ENCODE results near the gene PPP1R36. TPM values are rescaled to one million over a fixed set of nuclear protein-coding genes. Genes with fewer than 3 reads are reported as not detected.

PPP1R36 gene
- not detected for polyA plus RNA-seq (2012; ENCODE audit: insufficient read depth, insufficient read length)

- H3K4me3 ChIP-seq (ENCODE audit: low read length), result no peak within 1 kb of the TSS
- DNase-seq (ENCODE audit: low read depth, low spot score), result no peak
Observed at GRCh38 chr14:64549791-64550620, at the start of gene PPP1R36. Gene PPP1R36 (plus strand): TSS chr14:64549961. CDS start chr14:64549998, 37 bp downstream.

- no peak for DNase-seq (ENCODE audit: low read depth, low spot score)
- H3K4me3 ChIP-seq (ENCODE audit: low read length), result no peak overlapping the region
Observed at GRCh38 chr14:64500088-64500487, 49.7 kb upstream of the PPP1R36 start.

GRCh38 chr14:64501411-64502171 lies 48.2 kb upstream of the PPP1R36 start:
- DNase-seq (ENCODE audit: low read depth, low spot score), result peak; percentile 73
- H3K4me3 ChIP-seq (ENCODE audit: low read length), result peak overlapping the region; percentile 88

DNA sequence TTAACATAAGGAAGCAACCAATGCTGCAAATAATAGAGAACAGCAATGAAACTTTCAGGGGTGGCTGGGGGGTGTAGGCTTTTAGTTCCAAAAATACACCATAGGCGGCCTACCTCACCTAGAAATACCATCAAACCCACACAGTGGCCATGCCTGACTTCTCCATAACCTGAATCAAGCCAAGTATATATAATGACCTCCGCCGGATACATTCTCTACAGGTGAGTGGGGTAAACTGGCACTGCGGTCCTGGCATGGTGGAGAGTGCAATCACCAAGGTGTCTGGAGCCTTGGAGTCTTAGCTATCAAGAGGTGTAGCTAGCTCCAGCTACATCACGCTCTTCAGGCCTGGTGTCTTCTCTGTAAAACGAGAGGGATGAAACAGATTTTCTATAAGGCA lies 47.3 kb upstream of the PPP1R36 start:
- H3K4me3 ChIP-seq (ENCODE audit: low read length), result peak overlapping the region; percentile 88
- DNase-seq (ENCODE audit: low read depth, low spot score), result no peak

DNA sequence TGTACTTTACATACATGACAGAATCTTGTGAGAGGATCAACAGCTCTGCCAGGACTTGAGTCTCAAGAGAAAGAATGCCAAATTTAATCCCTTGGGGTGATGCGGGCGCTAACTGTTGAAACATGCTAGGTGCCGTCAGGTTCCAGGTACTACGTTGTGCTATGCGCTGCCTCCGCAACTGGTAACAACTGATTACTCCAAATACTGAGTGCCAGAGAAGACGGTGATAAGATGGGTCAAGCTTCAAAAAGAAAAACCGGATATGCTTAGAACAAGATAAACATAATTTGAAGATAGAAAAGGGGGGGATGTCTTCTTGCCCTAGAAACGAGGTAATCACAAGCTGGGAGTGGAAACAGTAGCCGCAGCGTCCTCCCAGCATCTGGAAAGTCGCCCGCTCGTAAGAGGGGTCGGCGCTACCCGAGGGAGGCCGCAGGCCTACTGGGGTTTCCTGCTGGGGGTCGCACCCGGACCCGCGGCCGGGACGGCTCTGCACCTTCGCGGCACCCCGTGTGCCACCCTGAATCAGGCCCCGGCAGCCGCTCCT lies 46.8 kb upstream of the PPP1R36 start:
- DNase-seq (ENCODE audit: low read depth, low spot score), result peak; percentile 37

DNA sequence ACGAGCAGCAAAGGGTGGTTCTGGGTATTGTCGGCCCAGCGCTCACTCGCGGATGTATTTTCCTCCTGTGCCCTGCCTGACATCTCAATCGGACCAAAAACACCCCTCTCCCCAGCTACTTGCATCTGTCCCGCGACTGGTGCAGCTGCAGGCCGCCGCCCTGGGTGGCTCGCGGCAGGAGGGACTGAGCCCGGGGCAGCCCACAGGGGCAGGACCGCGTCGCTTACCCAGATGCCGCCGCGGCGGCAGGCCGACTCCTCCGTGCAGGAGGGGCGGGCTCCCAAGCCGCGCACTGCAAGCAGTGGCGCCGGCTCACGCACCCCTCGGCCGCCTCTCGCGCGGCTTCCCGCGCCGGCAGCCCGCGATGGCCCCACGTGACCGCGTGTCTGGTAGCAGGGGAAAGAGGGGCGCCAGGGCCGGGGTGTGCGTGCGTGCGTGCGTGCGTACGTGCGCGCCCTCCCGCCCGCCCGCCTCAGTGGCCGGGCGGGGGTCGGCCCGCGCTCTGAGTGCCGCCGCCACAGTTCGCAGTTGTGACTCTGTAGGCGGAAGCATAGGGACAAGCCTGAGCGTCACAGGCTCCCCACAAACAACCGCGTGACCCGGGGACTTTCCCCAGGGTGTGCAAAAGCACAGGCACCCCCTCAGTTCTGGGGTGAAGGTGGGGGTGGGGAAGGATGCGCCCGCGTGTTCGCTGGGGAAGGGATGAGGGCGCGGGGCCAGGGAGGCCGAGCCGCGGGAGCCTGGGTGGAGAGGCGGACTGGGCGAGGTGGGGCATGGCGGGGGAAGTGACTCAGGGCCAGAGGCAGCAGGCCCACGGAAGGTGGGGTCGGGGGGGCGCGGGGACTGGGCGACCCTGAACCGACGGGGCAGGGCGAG lies 46.1 kb upstream of the PPP1R36 start, which contains the start of gene ZBTB25:
Gene ZBTB25, minus strand, starts transcription at position 405 of the 876 bp plus-strand sequence. CDS start 13,305 bp downstream, outside the sequence.
- peak; percentile 94 for DNase-seq (ENCODE audit: low read depth, low spot score)
- H3K4me3 ChIP-seq (ENCODE audit: low read length), result peak within 1 kb of the TSS; percentile 89

More for the DNA sequence above, 46.8 kb upstream of the PPP1R36 start:
- peak overlapping the region; percentile 88 for H3K4me3 ChIP-seq (ENCODE audit: low read length)

- H3K4me3 ChIP-seq (ENCODE audit: low read length), result peak within 1 kb of the TSS; percentile 89
- DNase-seq (ENCODE audit: low read depth, low spot score), result peak; percentile 69
Observed at GRCh38 chr14:64504310-64504896, 45.4 kb upstream of the PPP1R36 start, which contains the start of gene ZBTB1. Gene ZBTB1 (plus strand): TSS chr14:64504770. CDS start chr14:64521505, 16,735 bp downstream.

- DNase-seq (ENCODE audit: low read depth, low spot score), result peak; percentile 85
- peak overlapping the region; percentile 89 for H3K4me3 ChIP-seq (ENCODE audit: low read length)
Observed at GRCh38 chr14:64504897-64505794, 44.6 kb upstream of the PPP1R36 start.

DNA sequence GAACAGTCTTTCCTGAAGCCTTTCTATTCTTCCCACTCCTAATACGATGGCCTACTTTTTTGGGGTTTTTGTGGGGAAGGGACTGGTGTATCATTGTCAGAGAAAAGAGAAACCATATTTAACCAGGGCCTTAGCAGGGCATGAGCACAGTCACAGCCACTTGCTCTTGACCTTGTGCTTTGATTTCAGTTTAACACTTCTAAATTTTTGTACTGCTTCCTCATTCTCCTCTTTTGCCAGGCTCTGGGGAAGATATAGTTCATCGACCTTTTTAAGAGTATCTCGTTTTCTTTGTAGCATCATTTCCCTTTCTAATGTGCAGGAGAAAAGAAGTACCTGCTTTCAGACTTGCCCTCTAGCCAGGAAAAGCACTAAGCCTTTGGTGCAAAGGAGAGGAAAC lies 43.0 kb upstream of the PPP1R36 start:
- no peak for DNase-seq (ENCODE audit: low read depth, low spot score)
- peak overlapping the region; percentile 17; the same call in 1 of the 2 replicates for H3K4me3 ChIP-seq (ENCODE audit: low read length)

GRCh38 chr14:64507376-64508156 lies 42.2 kb upstream of the PPP1R36 start:
- no peak overlapping the region for H3K4me3 ChIP-seq (ENCODE audit: low read length)
- no peak for DNase-seq (ENCODE audit: low read depth, low spot score)

GRCh38 chr14:64508215-64508776 lies 41.5 kb upstream of the PPP1R36 start:
- DNase-seq (ENCODE audit: low read depth, low spot score), result no peak
- H3K4me3 ChIP-seq (ENCODE audit: low read length), result no peak overlapping the region

- DNase-seq (ENCODE audit: low read depth, low spot score), result no peak
- no peak overlapping the region for H3K4me3 ChIP-seq (ENCODE audit: low read length)
Observed at GRCh38 chr14:64509036-64509435, 40.7 kb upstream of the PPP1R36 start.

DNA sequence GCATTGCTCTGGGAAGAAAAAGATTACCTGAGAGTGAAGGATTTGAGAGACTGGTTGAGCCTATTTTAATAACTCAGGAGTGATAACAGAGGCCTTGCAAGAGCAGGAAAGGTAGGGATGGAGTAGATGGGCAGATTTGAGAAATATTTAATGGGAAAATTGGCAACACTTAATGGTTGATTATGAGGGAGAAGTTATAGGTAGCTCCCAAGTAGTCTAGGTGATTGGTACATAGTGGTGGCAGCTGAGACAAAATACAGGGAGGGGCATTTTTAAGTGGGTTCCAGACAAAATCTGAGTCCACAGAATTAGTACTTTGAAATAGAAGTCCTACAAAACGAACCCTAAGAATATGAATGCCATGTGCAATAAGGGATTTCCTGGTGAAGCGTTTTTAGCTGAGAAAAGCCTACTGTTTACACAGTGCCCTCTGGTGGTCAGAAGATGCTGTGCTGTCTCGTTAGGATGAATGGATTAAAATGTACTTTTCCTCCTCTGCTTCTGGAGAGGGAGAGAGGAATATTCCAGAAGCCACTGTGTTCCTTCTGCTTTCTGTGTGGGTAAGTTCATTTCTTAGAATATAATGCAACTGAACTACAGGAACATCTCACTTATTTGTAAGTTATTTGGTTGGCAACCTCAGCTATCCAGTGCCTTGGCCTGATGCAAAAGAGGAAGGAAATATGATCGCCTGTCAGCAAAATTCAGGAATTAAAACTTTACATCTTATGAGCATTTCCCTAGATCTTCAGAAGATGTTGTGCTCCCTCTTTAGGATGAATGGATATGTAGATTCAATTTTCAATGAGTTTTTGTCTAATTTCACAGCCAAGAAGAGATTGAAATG lies 38.7 kb upstream of the PPP1R36 start:
- no peak overlapping the region for H3K4me3 ChIP-seq (ENCODE audit: low read length)
- DNase-seq (ENCODE audit: low read depth, low spot score), result peak; percentile 72

GRCh38 chr14:64513271-64513670 lies 36.5 kb upstream of the PPP1R36 start:
- no peak for DNase-seq (ENCODE audit: low read depth, low spot score)
- no peak overlapping the region for H3K4me3 ChIP-seq (ENCODE audit: low read length)

- DNase-seq (ENCODE audit: low read depth, low spot score), result no peak
- no peak overlapping the region for H3K4me3 ChIP-seq (ENCODE audit: low read length)
Observed at GRCh38 chr14:64515053-64515452, 34.7 kb upstream of the PPP1R36 start.

Measured in Jurkat, Clone E6-1 (cell line).